ENCODE data around the gene HOXD12.
A peak's percentile ranks its signal among the peaks of the same experiment; 100 is the strongest.

Gene HOXD12

DNA sequence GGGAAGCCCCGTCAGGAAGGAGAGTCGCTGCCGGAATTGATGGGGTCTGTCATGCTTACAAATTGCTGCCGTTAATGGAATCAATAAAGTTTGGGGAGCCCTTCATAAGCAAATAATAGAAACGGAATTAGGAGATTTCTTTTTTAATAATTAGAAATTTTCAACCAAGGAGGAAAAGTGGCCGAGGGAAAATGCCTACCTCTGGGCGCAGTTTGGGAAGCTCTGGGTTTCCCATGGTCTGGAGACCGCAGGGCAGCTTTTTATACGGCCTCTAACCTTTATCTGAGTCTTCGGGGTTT, 17.1 kb upstream of the HOXD12 start:
- DNase-seq (ENCODE audit: insufficient read length) = no peak
- FAIRE-seq = no peak
- TF ChIP-seq TAF1 (IDR thresholded peaks at IDR 0.05; ENCODE audit: borderline replicate concordance, low read depth, low read length) (no peak), POLR2AphosphoS5 (IDR thresholded peaks at IDR 0.05; ENCODE audit: low read depth, low read length) (no peak), POLR2A (IDR thresholded peaks at IDR 0.05; ENCODE audit: low read depth, low read length) (no peak)

DNA sequence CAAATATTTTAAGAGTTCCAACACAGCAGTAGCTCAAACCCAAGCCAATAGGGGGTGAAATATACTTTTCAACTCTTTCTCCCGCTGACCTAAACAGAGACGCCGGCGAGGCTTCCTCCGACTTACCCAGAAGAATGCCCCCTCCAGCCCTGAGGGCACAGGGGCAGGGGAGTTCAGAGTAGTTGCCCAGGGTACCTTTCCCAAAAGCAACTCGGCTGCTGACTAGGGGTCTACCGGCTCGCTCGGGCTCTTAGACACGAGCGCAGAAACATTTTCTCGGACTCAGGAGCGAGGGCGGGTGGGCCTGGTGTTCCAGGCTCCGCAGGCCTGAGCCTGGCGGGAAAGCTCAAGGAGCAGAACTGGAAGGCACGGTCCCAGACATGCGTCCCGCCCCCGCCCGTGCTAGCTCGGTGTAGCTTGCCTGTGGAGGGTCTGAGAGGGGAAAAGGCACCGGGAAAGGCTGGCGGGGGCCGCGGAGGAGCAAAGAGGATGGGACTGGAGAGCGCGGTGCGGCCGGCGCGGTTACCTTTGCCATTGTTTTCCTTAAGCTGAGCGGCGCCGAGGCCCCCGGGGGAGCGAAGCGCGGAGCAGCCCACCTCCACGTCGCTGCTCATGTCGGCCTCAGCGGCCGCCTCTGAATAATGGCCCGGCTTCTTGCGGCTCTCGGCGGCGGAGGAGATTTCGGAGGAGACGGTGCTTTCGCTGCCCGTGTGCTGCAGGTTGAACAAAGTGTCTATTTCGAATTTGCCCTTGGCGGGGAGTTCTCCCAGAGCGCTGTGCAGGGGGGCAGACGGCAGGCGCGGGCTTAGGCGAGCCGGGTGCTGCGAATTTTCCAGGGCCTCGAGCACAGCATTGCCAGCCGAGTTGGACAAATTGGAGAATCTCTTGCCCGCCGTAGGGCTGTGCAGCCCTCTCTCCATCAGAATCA, 16.5 kb upstream of the HOXD12 start:
- FAIRE-seq (no peak), DNase-seq (ENCODE audit: insufficient read length) (no peak)
- TF ChIP-seq POLR2A (IDR thresholded peaks at IDR 0.05; ENCODE audit: low read depth, low read length) (no peak), TAF1 (IDR thresholded peaks at IDR 0.05; ENCODE audit: borderline replicate concordance, low read depth, low read length) (no peak), POLR2AphosphoS5 (IDR thresholded peaks at IDR 0.05; ENCODE audit: low read depth, low read length) (no peak)

DNA sequence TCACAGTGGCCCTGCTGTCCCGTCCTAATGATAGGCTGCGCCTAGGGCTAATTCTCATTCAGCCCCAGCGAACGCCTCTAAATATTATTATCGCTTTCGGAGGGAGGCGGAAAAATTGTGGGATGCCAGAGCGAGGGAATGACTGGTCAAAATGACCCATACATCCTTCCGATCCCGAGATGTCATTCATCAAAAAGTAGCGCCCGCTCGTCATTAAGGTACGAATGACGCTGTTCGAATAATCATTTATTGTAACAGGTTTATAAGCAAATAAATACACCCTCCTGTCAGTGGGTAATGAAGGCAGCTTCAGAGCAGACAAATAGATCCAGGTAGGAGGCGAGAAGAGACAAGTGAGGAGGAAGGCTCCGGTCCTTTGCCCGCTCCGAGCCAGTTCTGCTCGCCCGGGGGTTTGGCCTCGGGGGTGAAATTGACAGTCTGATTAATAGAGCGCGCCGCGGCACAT, 15.8 kb upstream of the HOXD12 start, which contains the start of gene EVX2:
Gene EVX2 (minus strand): TSS at position 167 of the 466 bp plus-strand sequence. CDS start 186 bp downstream, outside the sequence.
- DNase-seq (ENCODE audit: insufficient read length) (no peak), FAIRE-seq (no peak)
- TF ChIP-seq TAF1 (IDR thresholded peaks at IDR 0.05; ENCODE audit: borderline replicate concordance, low read depth, low read length) (no peak), POLR2AphosphoS5 (IDR thresholded peaks at IDR 0.05; ENCODE audit: low read depth, low read length) (no peak), POLR2A (IDR thresholded peaks at IDR 0.05; ENCODE audit: low read depth, low read length) (no peak)

DNA sequence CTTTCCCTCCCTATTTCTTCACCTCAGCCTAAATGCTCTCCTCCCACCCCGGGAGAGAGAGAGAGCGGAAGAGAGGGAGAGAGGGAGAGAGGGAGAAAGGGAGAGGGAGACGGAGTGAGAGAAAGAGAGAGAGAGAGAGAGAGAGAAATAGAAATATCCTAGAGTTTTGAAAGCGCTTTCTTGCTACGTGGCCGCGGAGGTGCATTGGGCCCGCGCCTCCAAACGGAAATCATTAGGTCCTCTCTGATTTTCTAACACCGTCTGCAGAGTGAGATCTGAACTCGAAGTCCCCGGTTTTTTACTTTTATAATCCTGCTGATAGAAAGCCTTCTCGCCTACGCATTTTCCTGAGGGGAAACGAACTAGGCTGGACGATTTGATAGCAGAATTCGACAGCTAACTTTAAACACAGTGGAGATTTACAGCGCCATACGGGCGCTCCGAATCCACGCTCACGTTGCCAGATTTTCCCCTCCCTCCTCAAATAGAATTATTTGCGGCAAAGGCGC, 14.9 kb upstream of the HOXD12 start:
- no peak for FAIRE-seq
- no peak for DNase-seq (ENCODE audit: insufficient read length)
- TF ChIP-seq TAF1 (IDR thresholded peaks at IDR 0.05; ENCODE audit: borderline replicate concordance, low read depth, low read length) (no peak), POLR2AphosphoS5 (IDR thresholded peaks at IDR 0.05; ENCODE audit: low read depth, low read length) (no peak), POLR2A (IDR thresholded peaks at IDR 0.05; ENCODE audit: low read depth, low read length) (no peak)

DNA sequence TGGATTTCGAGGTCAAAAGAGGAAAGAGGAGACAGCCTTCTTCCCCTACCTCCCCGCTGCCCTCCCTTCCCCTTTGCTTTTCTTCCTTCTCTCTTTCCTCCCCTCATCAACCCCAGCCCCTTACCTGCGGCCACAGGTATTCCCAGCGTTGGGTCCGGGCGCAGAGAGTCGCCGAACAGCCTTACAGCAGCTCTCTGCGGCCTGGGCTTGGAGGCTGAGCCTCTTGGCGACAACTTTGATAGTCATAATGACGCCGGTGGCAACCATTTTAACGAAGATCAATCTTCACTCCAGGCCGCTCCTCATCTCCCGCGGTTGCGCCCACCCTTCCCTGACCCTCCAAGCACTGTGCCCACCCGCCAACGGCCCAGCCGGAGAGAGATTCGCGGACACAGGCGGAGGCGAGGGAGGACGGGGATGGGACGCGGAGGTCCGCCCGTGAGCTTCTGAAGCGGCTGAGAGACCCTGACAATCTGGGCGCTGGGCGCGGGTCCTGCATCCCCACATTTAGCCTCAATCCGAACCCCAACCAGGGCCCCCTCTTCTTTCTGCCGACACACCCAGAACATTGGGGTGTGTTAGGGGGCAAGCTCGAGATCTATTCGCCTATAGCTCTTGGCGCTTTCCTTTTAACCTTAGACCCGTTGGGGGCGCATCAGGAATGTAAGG, 14.3 kb upstream of the HOXD12 start:
- FAIRE-seq = no peak
- no peak for TF ChIP-seq POLR2AphosphoS5 (IDR thresholded peaks at IDR 0.05; ENCODE audit: low read depth, low read length)
- TF ChIP-seq POLR2A (IDR thresholded peaks at IDR 0.05; ENCODE audit: low read depth, low read length) = no peak
- TF ChIP-seq TAF1 (IDR thresholded peaks at IDR 0.05; ENCODE audit: borderline replicate concordance, low read depth, low read length) = no peak
- no peak for DNase-seq (ENCODE audit: insufficient read length)

DNA sequence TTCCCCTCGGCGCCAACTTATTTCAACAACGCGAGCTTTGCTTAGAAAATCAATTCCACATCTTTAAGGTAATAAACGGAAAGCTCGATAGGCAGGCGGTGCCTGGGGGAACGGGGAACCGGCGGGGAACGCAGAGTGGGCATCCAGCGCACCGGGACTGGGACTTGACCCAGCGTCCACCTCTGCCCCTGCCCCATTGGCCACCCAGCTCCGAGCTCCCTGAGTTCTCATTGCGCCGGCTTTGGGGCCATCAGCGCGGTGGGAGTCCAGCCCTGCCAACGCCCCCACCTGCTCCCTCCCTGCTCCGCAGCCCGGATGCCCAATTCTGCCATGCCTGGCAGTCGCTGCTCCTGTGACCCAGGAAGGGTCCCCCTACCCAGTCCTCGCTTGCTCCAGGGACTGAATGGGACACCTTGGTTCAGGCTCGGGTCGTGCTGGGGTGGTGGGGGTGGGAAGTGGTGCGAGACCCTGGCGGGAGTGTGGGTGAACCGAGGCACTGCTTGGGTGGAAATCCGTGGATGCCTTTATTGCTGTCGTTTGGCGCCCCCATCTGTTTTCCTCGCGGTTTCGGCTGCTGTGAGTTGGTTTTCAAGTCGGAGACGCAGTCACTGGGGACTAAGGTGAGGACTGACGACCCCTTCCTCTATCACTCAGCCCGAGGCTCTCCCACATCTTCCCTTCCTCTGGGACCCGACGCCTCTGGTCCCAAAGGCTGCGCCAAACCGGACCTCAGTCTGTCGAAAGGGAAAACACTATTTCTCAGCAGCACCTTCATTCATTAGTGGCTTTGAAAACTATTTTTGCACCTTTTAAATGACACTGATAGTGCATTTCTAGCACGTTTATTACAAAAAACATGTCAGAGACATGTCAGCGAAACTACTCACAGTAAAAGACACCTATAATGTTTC, 13.5 kb upstream of the HOXD12 start:
- FAIRE-seq = no peak
- TF ChIP-seq TAF1 (IDR thresholded peaks at IDR 0.05; ENCODE audit: borderline replicate concordance, low read depth, low read length) (no peak), POLR2AphosphoS5 (IDR thresholded peaks at IDR 0.05; ENCODE audit: low read depth, low read length) (no peak), POLR2A (IDR thresholded peaks at IDR 0.05; ENCODE audit: low read depth, low read length) (no peak)
- no peak for DNase-seq (ENCODE audit: insufficient read length)

DNA sequence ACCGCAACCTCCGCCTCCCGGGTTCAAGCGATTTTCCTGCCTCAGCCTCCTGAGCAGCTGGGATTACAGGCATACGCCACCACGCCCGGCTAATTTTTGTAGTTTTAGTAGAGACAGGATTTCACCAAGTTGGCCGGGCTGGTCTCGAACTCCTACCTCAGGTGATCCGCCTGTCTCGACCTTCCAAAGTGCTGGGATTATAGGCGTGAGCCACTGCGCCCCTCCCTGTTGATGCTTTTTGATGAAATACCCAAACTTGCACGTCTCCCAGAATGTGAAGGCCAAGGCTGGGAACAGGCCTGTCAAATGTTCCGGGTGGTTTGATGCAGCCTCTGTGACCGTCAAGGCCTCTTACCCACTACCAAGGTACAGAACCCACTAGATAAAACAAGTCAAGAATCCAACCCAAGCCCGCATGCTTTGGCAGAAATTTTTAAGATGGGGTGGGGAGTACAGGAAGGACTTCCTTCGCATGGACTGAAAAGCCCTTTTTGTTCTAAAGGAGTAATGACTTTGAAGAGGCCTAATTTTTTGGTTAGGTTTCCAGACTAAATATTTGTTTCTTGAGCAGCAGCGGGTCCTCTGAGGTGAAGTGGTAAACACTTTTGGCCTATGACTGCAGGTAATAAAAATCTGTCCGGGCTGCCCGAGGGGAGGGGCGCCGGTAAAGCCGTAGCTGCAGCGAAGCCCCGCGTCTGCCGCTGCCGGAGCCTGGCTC, 12.1 kb upstream of the HOXD12 start:
- DNase-seq (ENCODE audit: insufficient read length) (no peak), FAIRE-seq (no peak)
- TF ChIP-seq POLR2AphosphoS5 (IDR thresholded peaks at IDR 0.05; ENCODE audit: low read depth, low read length) (no peak), POLR2A (IDR thresholded peaks at IDR 0.05; ENCODE audit: low read depth, low read length) (no peak), TAF1 (IDR thresholded peaks at IDR 0.05; ENCODE audit: borderline replicate concordance, low read depth, low read length) (no peak)

DNA sequence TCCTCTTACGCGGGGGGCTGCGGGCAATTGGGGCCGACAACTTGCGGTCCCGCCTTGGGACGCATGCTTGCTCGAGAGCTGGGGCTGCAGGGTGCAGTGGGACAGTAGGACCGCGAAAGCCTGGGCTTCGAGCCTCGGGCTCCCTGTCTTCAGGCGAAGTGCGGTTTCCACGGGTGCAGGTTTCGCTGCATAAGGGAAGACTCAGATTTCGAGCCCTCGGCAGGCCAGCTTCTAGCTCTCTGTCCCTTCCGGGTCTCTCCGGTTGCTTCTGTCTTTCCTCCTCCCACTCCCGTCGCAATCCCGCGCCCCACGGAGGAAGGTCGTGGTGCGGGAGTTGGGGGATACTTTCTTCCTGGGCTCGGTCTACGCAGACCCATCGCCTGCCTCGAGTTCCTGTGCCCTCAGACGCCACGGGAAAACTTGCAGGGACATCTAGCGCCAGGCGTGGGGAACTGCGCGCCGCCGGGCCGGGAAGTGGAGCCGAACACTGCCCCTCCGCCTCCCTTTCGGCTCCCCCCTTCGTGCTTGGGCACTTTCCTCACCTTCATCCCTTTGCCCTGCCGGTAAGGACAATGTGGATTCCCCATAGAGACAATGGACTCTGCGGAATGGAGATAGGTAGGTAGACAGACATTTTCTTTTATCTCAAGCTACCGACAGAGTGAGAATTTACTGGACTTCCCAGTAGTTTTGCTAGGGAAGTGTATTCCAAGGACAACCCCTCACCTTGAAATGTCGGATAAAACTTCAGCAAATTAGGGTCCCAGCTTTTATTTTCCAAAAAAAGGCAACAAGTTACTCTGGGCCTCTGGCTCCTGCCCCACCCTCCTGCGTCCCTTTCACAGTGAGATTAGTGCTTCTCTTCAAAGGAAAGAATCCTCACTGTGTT, 11.3 kb upstream of the HOXD12 start:
- DNase-seq (ENCODE audit: insufficient read length) (no peak), FAIRE-seq (peak; percentile 42)
- TF ChIP-seq TAF1 (IDR thresholded peaks at IDR 0.05; ENCODE audit: borderline replicate concordance, low read depth, low read length) = no peak
- TF ChIP-seq POLR2A (IDR thresholded peaks at IDR 0.05; ENCODE audit: low read depth, low read length) = no peak
- no peak for TF ChIP-seq POLR2AphosphoS5 (IDR thresholded peaks at IDR 0.05; ENCODE audit: low read depth, low read length)

DNA sequence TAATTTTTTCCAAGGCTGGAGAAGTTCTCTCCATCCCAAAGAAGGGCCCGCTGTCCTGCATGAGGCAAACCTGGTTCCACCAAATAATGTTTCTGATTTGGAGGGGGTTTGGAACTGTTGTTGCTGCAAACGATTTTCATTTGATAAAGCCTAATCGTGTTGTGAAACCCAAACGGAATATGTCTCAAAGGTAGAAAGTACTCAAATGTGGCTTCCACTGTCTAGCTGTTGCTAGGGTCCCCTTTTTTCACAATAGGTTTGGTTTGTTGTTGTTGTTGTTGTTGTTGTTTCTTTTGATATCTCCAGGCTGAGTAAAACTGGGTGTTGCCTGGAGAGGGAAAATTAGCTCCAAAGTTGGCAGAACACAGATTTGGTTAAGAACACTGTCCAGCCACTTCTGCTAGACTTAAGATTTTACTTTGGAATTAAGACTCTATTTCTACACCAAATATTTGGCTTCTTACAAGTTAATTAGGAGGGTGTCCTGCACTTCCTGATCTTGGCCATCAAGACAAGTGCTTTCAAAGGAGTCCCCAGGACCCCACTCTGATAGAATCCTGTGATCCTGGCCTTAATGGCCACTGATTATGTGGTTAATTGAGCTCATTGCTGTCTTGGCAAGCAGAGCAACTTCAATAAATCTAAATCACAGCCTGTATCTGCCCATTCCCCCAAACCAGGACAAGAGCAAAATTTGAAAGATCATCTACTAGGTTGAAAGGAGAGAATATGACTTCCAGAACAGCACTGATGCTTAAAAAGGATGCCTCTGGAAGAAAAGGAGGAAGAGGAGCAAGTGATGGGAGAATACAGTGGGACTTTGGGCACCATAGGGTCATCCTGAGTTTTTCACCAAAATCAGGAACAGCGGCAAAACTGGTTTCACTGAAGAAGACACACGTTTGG, 10.4 kb upstream of the HOXD12 start:
- TF ChIP-seq POLR2AphosphoS5 (IDR thresholded peaks at IDR 0.05; ENCODE audit: low read depth, low read length) = no peak
- no peak for TF ChIP-seq POLR2A (IDR thresholded peaks at IDR 0.05; ENCODE audit: low read depth, low read length)
- no peak for TF ChIP-seq TAF1 (IDR thresholded peaks at IDR 0.05; ENCODE audit: borderline replicate concordance, low read depth, low read length)
- FAIRE-seq (no peak), DNase-seq (ENCODE audit: insufficient read length) (no peak)
